ENCODE results near the gene DOCK10.
"Not testable (repeated sequence)": the region's sequence is repeated elsewhere in the genome, so short reads cannot be mapped to it uniquely, and the experiment has no call there.

DOCK10 gene

DNA sequence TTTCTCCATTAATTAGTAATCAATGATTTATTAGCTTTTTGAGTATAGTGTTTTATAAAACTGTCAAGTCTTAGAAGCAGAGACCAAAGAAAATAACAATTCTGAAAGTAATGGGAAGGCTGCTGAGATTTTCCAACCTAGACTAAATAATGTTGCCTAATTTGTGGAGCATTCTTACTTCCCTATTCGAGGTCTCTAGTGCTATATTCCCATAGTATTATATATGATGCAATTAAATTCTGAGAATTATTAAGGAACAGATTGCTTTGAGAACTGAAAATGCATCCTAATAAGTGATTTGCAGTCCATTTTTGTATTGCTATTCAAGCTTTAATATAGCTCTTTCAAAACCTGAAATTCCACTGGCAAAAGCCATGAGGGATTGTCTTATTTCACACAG is 27.7 kb upstream of the DOCK10 start:
- Histone ChIP-seq H3K4me3 (ENCODE audit: low read depth, low read length) (no peak overlapping the region), H3K36me3 (ENCODE audit: control insufficient read depth, insufficient read depth, low read length) (no peaks in the 10 kb centered on the region), H3K9me3 (ENCODE audit: control insufficient read depth, insufficient read depth, low read length) (no peaks in the 10 kb centered on the region), H3K4me1 (ENCODE audit: control insufficient read depth, insufficient read depth, low read length) (peaks cover 6% of the 10 kb centered on the region), H3K27me3 (ENCODE audit: control insufficient read depth, insufficient read depth, low read length) (no peaks in the 10 kb centered on the region), H3K9ac (ENCODE audit: low read depth, low read length) (no peak overlapping the region)

DNA sequence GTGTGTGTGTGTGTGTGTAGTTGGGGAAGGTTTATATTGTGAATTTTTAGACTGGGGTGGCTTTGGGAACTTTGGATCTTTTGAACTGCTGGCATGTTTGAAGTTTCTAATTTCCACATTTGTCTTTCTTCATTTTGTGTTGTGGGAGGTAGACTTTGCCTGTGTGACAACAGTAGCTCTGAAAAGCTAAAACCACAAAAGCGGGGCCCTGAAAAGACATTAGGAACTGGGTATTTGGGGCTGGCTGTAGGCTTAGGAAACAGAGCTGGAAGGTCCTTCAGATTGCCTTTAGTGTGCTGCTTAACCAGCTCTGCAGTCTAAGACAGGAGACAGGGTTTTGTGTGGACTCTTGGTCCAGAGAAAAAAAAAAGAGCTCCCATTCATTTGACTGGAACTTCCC is 27.2 kb upstream of the DOCK10 start:
- H3K9ac ChIP-seq (ENCODE audit: low read depth, low read length): no peak overlapping the region
- H3K9me3 ChIP-seq (ENCODE audit: control insufficient read depth, insufficient read depth, low read length): no peaks in the 10 kb centered on the region
- H3K4me3 ChIP-seq (ENCODE audit: low read depth, low read length): no peak overlapping the region
- no peaks in the 10 kb centered on the region for H3K36me3 ChIP-seq (ENCODE audit: control insufficient read depth, insufficient read depth, low read length)
- H3K4me1 ChIP-seq (ENCODE audit: control insufficient read depth, insufficient read depth, low read length): peaks cover 6% of the 10 kb centered on the region
- no peaks in the 10 kb centered on the region for H3K27me3 ChIP-seq (ENCODE audit: control insufficient read depth, insufficient read depth, low read length)

DNA sequence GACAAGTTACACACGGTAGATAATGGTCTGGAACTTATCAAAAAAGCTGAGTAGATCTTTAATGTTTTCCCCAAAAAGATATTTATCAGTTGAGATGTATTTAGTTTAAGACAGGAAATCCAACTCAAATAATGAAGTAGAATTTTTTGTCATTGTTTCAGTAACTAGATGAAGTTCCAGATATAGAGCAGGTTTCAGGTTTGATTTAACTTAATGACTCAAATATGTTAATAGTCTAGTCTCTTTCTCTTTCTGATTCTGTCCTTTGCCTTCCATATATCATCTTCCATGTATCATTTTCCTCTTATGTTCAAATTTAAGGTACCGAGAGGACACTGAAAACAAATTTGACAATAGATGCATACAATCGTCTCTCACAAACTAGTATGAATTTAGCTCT is 23.6 kb upstream of the DOCK10 start:
- no peak overlapping the region for H3K9ac ChIP-seq (ENCODE audit: low read depth, low read length)
- no peaks in the 10 kb centered on the region for H3K9me3 ChIP-seq (ENCODE audit: control insufficient read depth, insufficient read depth, low read length)
- H3K27me3 ChIP-seq (ENCODE audit: control insufficient read depth, insufficient read depth, low read length): no peaks in the 10 kb centered on the region
- no peak overlapping the region for H3K4me3 ChIP-seq (ENCODE audit: low read depth, low read length)
- H3K36me3 ChIP-seq (ENCODE audit: control insufficient read depth, insufficient read depth, low read length): no peaks in the 10 kb centered on the region
- H3K4me1 ChIP-seq (ENCODE audit: control insufficient read depth, insufficient read depth, low read length): no peaks in the 10 kb centered on the region

DNA sequence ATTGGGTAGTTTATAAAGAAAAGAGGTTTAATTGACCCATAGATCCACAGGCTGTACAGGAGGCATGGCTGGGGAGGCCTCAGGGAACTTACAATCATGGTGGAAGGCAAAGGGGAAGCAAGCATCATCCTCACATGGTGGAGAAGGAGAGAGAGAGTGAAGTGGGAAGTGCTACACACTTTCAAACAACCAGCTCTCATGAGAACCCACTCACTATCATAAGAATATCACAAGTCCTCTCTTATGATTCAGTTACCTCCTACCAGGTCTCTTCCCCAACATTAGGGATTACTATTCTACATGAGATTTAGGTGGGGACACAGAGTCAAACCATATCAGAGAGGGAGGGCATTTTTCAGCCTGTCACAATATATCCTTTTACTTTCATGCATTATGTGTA is 22.7 kb upstream of the DOCK10 start:
- Histone ChIP-seq H3K27me3 (ENCODE audit: control insufficient read depth, insufficient read depth, low read length) (no peaks in the 10 kb centered on the region), H3K9me3 (ENCODE audit: control insufficient read depth, insufficient read depth, low read length) (no peaks in the 10 kb centered on the region), H3K4me3 (ENCODE audit: low read depth, low read length) (no peak overlapping the region), H3K9ac (ENCODE audit: low read depth, low read length) (no peak overlapping the region), H3K36me3 (ENCODE audit: control insufficient read depth, insufficient read depth, low read length) (no peaks in the 10 kb centered on the region), H3K4me1 (ENCODE audit: control insufficient read depth, insufficient read depth, low read length) (no peaks in the 10 kb centered on the region)

DNA sequence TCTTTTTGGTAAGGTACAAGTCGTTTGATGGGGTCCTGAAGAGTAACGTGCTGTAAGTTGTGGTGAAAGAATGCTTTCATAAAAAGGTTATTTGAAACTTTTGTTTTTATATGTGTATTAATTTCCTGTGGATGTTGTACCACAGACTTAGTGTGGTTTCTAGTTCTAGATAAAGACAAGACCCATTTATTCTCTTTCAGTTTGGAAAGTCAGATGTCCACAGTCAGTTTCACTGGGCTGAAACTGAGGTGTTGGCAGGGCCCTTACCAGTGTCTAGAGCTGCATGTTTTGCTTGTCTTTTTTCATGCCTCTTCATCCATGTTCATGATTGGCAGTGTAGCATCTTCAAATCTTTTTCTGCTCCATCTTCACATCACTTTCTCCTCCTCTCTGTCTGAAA is 22.1 kb upstream of the DOCK10 start:
- Histone ChIP-seq H3K9ac (ENCODE audit: low read depth, low read length) (no peak overlapping the region), H3K4me1 (ENCODE audit: control insufficient read depth, insufficient read depth, low read length) (no peaks in the 10 kb centered on the region), H3K4me3 (ENCODE audit: low read depth, low read length) (no peak overlapping the region), H3K27me3 (ENCODE audit: control insufficient read depth, insufficient read depth, low read length) (no peaks in the 10 kb centered on the region), H3K36me3 (ENCODE audit: control insufficient read depth, insufficient read depth, low read length) (no peaks in the 10 kb centered on the region), H3K9me3 (ENCODE audit: control insufficient read depth, insufficient read depth, low read length) (no peaks in the 10 kb centered on the region)

DNA sequence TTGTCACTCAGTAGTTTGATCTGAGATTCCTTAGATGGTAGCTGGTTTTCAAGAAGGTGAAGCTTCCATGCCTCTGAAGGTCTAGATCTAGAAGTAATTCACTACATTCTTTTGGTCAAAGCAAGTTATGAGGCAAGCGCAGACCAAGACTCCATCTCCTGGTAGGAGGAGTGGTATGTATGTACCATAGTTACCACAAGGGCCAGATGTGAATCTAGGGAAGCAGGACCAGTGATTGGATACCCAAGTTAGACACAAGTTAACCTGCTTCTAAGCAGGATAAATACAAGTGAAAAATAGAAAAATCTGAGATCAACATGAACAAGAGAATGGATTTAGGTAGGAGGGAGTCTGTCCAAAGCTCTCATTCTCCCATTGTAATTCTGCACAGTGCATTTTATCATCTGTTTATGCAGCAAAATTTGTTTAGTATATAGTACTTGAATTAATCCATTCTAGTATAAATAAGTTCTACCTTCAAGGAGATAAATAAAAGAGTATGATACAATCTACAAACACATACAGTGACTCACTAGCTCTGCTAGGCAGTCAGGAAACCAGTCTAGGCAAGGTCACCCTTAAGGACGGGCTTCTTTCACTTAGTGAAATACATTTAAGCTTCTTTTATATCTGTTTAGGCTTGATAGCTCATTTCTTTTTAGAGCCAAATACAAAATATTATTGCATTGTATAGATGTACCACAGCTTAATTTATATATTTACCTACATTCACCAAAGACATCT is 14.2 kb upstream of the DOCK10 start:
- no peaks in the 10 kb centered on the region for H3K4me1 ChIP-seq (ENCODE audit: control insufficient read depth, insufficient read depth, low read length)
- H3K27me3 ChIP-seq (ENCODE audit: control insufficient read depth, insufficient read depth, low read length): no peaks in the 10 kb centered on the region
- H3K4me3 ChIP-seq (ENCODE audit: low read depth, low read length): no peak overlapping the region
- no peak overlapping the region for H3K9ac ChIP-seq (ENCODE audit: low read depth, low read length)
- no peaks in the 10 kb centered on the region for H3K9me3 ChIP-seq (ENCODE audit: control insufficient read depth, insufficient read depth, low read length)
- H3K36me3 ChIP-seq (ENCODE audit: control insufficient read depth, insufficient read depth, low read length): no peaks in the 10 kb centered on the region

DNA sequence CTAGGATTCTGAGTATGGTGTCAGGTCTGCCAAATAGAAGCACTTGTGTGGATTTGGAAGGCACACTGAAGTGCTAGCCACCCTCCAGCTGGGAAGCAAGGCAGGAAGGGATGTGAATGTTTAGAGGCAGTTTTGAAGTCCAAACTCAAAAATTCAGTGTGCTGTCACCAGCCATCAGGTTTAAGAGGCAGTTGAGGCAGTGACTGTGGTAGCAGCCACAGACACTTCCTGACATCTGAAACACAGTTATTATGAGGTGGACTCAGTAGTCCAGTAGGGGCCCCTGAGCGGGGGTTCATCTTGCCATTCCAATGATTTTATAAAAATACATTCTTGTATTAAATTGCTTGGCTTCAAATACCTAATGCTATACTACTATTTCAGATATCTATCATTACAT is 13.4 kb upstream of the DOCK10 start:
- H3K9ac ChIP-seq (ENCODE audit: low read depth, low read length): no peak overlapping the region
- no peaks in the 10 kb centered on the region for H3K4me1 ChIP-seq (ENCODE audit: control insufficient read depth, insufficient read depth, low read length)
- no peak overlapping the region for H3K4me3 ChIP-seq (ENCODE audit: low read depth, low read length)
- H3K9me3 ChIP-seq (ENCODE audit: control insufficient read depth, insufficient read depth, low read length): no peaks in the 10 kb centered on the region
- no peaks in the 10 kb centered on the region for H3K27me3 ChIP-seq (ENCODE audit: control insufficient read depth, insufficient read depth, low read length)
- no peaks in the 10 kb centered on the region for H3K36me3 ChIP-seq (ENCODE audit: control insufficient read depth, insufficient read depth, low read length)

DNA sequence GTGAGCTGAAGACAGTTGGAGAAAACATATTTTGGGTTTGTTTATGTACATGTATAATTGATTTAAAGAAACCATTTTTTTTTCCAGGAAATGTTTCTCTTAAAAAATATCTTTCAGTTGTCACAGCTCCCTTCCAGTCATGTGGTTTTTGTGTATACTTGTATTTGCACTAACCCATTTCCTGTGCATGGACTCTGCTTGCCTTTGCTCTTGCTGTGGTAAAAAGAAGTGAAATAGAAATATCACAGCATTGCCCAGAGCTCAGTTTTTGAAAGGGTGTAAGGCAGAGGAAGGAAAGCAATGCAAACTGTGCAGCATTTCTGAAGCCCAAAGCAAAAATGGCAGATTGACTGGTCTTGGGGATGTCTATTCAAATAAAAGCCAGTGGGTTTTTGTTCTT is 10.4 kb upstream of the DOCK10 start:
- H3K4me3 ChIP-seq (ENCODE audit: low read depth, low read length): no peak overlapping the region

DNA sequence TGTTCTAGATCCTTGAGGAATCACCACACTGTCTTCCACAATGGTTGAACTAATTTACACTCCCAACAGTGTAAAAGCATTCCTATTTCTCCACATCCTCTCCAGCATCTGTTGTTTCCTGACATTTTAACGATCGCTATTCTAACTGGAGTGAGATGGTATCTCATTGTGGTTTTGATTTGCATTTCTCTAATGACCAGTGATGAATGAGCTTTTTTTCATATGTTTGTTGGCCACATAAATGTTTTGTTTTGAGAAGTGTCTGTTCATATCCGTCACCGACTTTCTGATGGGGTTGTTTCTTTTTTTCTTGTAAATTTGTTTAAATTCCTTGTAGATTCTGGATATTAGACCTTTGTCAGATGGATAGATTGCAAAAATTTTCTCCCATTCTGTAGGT is 5.2 kb upstream of the DOCK10 start:
- H3K27me3 ChIP-seq (ENCODE audit: control insufficient read depth, insufficient read depth, low read length): peaks cover 27% of the 10 kb centered on the region
- H3K9me3 ChIP-seq (ENCODE audit: control insufficient read depth, insufficient read depth, low read length); H3K9ac ChIP-seq (ENCODE audit: low read depth, low read length); H3K36me3 ChIP-seq (ENCODE audit: control insufficient read depth, insufficient read depth, low read length); H3K4me3 ChIP-seq (ENCODE audit: low read depth, low read length); H3K4me1 ChIP-seq (ENCODE audit: control insufficient read depth, insufficient read depth, low read length): not testable (repeated sequence)

More for the DNA sequence above, 10.4 kb upstream of the DOCK10 start:
- Histone ChIP-seq H3K4me1 (ENCODE audit: control insufficient read depth, insufficient read depth, low read length) (no peaks in the 10 kb centered on the region), H3K36me3 (ENCODE audit: control insufficient read depth, insufficient read depth, low read length) (no peaks in the 10 kb centered on the region), H3K9ac (ENCODE audit: low read depth, low read length) (no peak overlapping the region), H3K9me3 (ENCODE audit: control insufficient read depth, insufficient read depth, low read length) (no peaks in the 10 kb centered on the region), H3K27me3 (ENCODE audit: control insufficient read depth, insufficient read depth, low read length) (no peaks in the 10 kb centered on the region)

DNA sequence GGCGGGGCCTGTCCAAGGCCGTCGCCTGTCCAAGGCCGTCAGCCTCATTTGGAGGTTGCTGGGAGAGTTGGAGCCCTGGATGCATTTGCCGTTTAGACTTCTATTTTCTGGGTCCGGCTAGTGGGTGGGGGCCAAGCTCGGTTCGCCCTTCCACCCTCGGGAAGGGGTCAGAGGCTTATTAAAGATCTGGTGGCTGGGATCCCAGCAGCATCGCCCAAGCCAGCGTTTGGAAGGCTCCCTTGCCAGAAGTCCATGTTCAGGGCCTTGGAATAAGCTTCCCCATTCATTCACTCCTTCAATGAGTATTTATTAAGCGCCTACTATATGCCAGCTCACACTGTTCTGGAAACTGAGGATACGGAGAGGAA is 516 bp upstream of the DOCK10 start:
- Histone ChIP-seq H3K36me3 (ENCODE audit: control insufficient read depth, insufficient read depth, low read length) (no peaks in the 10 kb centered on the region), H3K9me3 (ENCODE audit: control insufficient read depth, insufficient read depth, low read length) (no peaks in the 10 kb centered on the region), H3K4me3 (ENCODE audit: low read depth, low read length) (peak overlapping the region; percentile 35), H3K9ac (ENCODE audit: low read depth, low read length) (no peak overlapping the region), H3K4me1 (ENCODE audit: control insufficient read depth, insufficient read depth, low read length) (peaks cover 8% of the 10 kb centered on the region), H3K27me3 (ENCODE audit: control insufficient read depth, insufficient read depth, low read length) (peaks cover 69% of the 10 kb centered on the region)

DNA sequence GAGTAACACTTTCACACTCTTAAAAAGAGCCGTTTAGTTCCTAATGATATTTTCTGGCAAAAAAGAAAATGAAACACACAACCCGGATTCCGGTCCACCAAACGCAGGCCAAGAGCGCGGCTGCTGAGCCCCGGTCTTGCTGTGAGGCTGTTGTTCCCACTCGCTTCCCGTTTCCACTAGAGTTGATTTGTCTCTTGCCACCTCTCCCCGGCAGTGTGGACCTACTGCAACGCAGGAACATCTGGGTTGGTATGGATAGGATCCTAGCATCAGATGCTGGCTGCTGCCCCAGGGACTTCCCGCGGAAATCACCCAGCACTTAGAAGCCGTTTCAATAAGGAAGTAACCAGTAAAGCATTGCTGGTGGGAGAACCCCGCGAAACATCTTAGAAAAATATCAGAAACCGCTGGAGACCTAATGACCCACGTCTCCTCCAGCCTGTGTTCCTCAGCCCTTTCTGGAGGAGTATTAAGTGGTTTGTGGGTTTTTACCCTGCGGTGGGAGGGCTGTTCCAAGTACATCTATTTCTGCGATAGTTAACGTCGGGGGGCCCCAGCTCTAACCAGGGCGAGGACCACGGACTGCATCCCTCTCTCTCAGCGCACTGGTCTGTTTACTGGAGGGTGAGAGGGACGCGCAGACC is 939 bp downstream of the DOCK10 start:
- H3K4me3 ChIP-seq (ENCODE audit: low read depth, low read length): peak overlapping the region; percentile 62
- peaks cover 69% of the 10 kb centered on the region for H3K27me3 ChIP-seq (ENCODE audit: control insufficient read depth, insufficient read depth, low read length)
- H3K9ac ChIP-seq (ENCODE audit: low read depth, low read length): no peak overlapping the region
- no peaks in the 10 kb centered on the region for H3K36me3 ChIP-seq (ENCODE audit: control insufficient read depth, insufficient read depth, low read length)
- peaks cover 8% of the 10 kb centered on the region for H3K4me1 ChIP-seq (ENCODE audit: control insufficient read depth, insufficient read depth, low read length)
- H3K9me3 ChIP-seq (ENCODE audit: control insufficient read depth, insufficient read depth, low read length): no peaks in the 10 kb centered on the region

DNA sequence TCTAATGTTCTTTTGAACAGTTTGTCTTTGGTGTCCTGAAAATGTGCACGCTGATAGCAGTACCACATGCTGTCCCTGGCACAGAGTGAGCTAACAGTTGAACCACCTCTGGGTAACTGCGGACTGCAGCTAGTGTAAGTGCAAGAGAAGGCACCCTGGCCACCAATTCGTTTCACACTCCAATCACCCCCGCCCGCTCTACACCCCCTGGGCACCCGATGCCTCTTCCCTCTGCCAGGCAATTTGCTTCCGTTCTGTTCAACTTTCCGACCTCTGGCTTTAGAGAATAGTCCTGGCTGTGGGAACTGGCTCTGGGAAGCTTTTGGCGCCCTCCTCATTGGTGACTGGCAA is 1.4 kb downstream of the DOCK10 start:
- Histone ChIP-seq H3K27me3 (ENCODE audit: control insufficient read depth, insufficient read depth, low read length) (peaks cover 69% of the 10 kb centered on the region), H3K36me3 (ENCODE audit: control insufficient read depth, insufficient read depth, low read length) (no peaks in the 10 kb centered on the region), H3K9me3 (ENCODE audit: control insufficient read depth, insufficient read depth, low read length) (no peaks in the 10 kb centered on the region), H3K9ac (ENCODE audit: low read depth, low read length) (no peak overlapping the region), H3K4me1 (ENCODE audit: control insufficient read depth, insufficient read depth, low read length) (peaks cover 8% of the 10 kb centered on the region), H3K4me3 (ENCODE audit: low read depth, low read length) (peak overlapping the region; percentile 62)
